GM19324 (cell line): ENCODE results near the gene KIF22.
"Not testable (repeated sequence)": the region's sequence is repeated elsewhere in the genome, so short reads cannot be mapped to it uniquely, and the experiment has no call there.

Source experiments
- ATAC-seq: cut with Tn5 transposase; IDR thresholded peaks from one replicate; pipeline ENCODE4 v1.9.1; 2021; ENCODE audit warnings: mild to moderate bottlenecking, moderate library complexity; ENCODE audit not compliant: unreplicated experiment, low FRiP score

Gene KIF22

GRCh38 chr16:29793153-29793552 is 2.6 kb downstream of the KIF22 start:
- ATAC-seq = not testable (repeated sequence)

- no peak for ATAC-seq
Observed at GRCh38 chr16:29794231-29794710, 3.7 kb downstream of the KIF22 start.

- ATAC-seq = no peak
Observed at GRCh38 chr16:29802416-29802935, 11.9 kb downstream of the KIF22 start.

GRCh38 chr16:29804020-29804419 is 13.5 kb downstream of the KIF22 start:
- no peak for ATAC-seq

GRCh38 chr16:29804455-29805231 is 14.1 kb downstream of the KIF22 start:
- no peak for ATAC-seq

GRCh38 chr16:29805232-29806098 is 14.9 kb downstream of the KIF22 start:
- peak; percentile 66 for ATAC-seq

GRCh38 chr16:29806099-29806579 is 15.6 kb downstream of the KIF22 start, which contains the start of gene MAZ:
TSS of gene MAZ (plus strand) at chr16:29806529. CDS start at chr16:29806702, 173 bp downstream.
- ATAC-seq = peak; percentile 12

- peak; percentile 3 for ATAC-seq
Observed at GRCh38 chr16:29806641-29807425, 16.3 kb downstream of the KIF22 start.

GRCh38 chr16:29807426-29808218 is 17.1 kb downstream of the KIF22 start:
- ATAC-seq = peak; percentile 9

GRCh38 chr16:29808219-29808900 is 17.8 kb downstream of the KIF22 start:
- ATAC-seq = no peak

GRCh38 chr16:29809031-29809747 is 18.6 kb downstream of the KIF22 start:
- ATAC-seq = no peak

- ATAC-seq = no peak
Observed at GRCh38 chr16:29809850-29810698, 19.5 kb downstream of the KIF22 start.

GRCh38 chr16:29810699-29811169 is 20.2 kb downstream of the KIF22 start:
- ATAC-seq = no peak

- ATAC-seq = no peak
Observed at GRCh38 chr16:29811170-29811895, 20.8 kb downstream of the KIF22 start.

- no peak for ATAC-seq
Observed at GRCh38 chr16:29811896-29812665, 21.5 kb downstream of the KIF22 start, which contains the start of gene PRRT2. TSS of gene PRRT2 (plus strand) at chr16:29812193. CDS start at chr16:29813055, 862 bp downstream.
